HL-60/S4 (cell line): ENCODE measurements around the gene DCAF8L2.
"Not testable (repeated sequence)": the region's sequence is repeated elsewhere in the genome, so short reads cannot be mapped to it uniquely, and the experiment has no call there.

Experiments used
- in situ Hi-C: fragments of 300-500 bp; cut with MboI; formaldehyde crosslinking; loops from 2 replicates; pipeline ENCODE4 v1.14.3; 2022; ENCODE audit warnings: low sequenced_read_pairs

DCAF8L2 gene

GRCh38 chrX:27675493-27675892 lies 85.3 kb downstream of the DCAF8L2 start:
- in situ Hi-C loops: no loop called here

- in situ Hi-C loops: no loop called here
Measured at GRCh38 chrX:27679281-27679680, 89.1 kb downstream of the DCAF8L2 start.

GRCh38 chrX:27680726-27681125 lies 90.6 kb downstream of the DCAF8L2 start:
- in situ Hi-C loops: no loop called here

- in situ Hi-C loops: not testable (repeated sequence)
Measured at GRCh38 chrX:27683566-27684208, 93.5 kb downstream of the DCAF8L2 start.

- in situ Hi-C loops: no loop called here
Measured at GRCh38 chrX:27694667-27695066, 104.5 kb downstream of the DCAF8L2 start.

GRCh38 chrX:27706526-27706925 lies 116.4 kb downstream of the DCAF8L2 start:
- in situ Hi-C loops: no loop called here

- in situ Hi-C loops: no loop called here
Measured at GRCh38 chrX:27715610-27716009, 125.5 kb downstream of the DCAF8L2 start.

- in situ Hi-C loops: no loop called here
Measured at GRCh38 chrX:27728291-27728690, 138.1 kb downstream of the DCAF8L2 start.

- in situ Hi-C loops: no loop called here
Measured at GRCh38 chrX:27731962-27732361, 141.8 kb downstream of the DCAF8L2 start.

- in situ Hi-C loops: no loop called here
Measured at GRCh38 chrX:27735914-27736313, 145.8 kb downstream of the DCAF8L2 start.

- in situ Hi-C loops: no loop called here
Measured at GRCh38 chrX:27740933-27741332, 150.8 kb downstream of the DCAF8L2 start.

GRCh38 chrX:27743521-27743920 lies 153.4 kb downstream of the DCAF8L2 start:
- in situ Hi-C loops: not testable (repeated sequence)

- in situ Hi-C loops: no loop called here
Measured at GRCh38 chrX:27746516-27746915, 156.4 kb downstream of the DCAF8L2 start.

- in situ Hi-C loops: not testable (repeated sequence)
Measured at GRCh38 chrX:27750298-27750697, 160.2 kb downstream of the DCAF8L2 start.

GRCh38 chrX:27751976-27752375 lies 161.8 kb downstream of the DCAF8L2 start:
- in situ Hi-C loops: no loop called here

- in situ Hi-C loops: no loop called here
Measured at GRCh38 chrX:27765718-27766117, 175.6 kb downstream of the DCAF8L2 start.

GRCh38 chrX:27767387-27767786 lies 177.2 kb downstream of the DCAF8L2 start:
- in situ Hi-C loops: no loop called here

GRCh38 chrX:27775984-27776383 lies 185.8 kb downstream of the DCAF8L2 start:
- in situ Hi-C loops: no loop called here

- in situ Hi-C loops: no loop called here
Measured at GRCh38 chrX:27796640-27797257, 206.6 kb downstream of the DCAF8L2 start.

- in situ Hi-C loops: no loop called here
Measured at GRCh38 chrX:27797575-27797974, 207.4 kb downstream of the DCAF8L2 start.
